A549 (cell line): ENCODE measurements around the gene TMEM144.

ENCODE experiments used
- POLR2A ChIP-seq: IDR thresholded peaks from 2 replicates; pipeline ENCODE4 v1.6.1; 2012; ENCODE audit warnings: mild to moderate bottlenecking, low read length
- ZSCAN20 ChIP-seq: fragments of 250-450 bp; sonication (Bioruptor Pico); IDR thresholded peaks from 2 replicates; pipeline ENCODE4 v1.8.0; 2022; ENCODE audit warnings: mild to moderate bottlenecking, moderate library complexity
- TF ChIP-seq, protein P1 (sequence below): fragments of >200 bp; sonication (Bioruptor Twin); formaldehyde crosslinking; IDR thresholded peaks from 3 replicates; pipeline ENCODE4 v1.5.1; 2016

DNA sequence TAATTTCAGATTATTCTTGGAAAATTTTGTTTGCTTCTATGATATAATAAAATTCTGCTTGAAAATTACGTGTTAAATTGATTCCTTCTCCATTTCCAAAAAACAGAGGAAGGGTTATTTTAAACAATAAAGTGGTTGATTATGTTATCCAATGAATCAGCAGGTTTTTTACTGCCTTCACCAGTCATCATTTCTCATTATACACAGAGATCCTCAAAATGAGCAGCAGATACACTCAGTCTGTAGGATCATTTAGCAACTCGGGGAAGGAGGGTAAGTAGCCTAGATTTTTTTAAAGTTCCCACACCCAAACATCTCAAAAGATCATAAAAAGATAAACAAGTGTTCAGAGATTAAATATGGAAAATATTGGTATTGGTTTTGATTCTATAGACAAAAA is 6.8 kb upstream of the TMEM144 start:
- TF ChIP-seq ZSCAN20 (CRISPR knock-in tag): no peak
- TF ChIP-seq, protein P1, sequence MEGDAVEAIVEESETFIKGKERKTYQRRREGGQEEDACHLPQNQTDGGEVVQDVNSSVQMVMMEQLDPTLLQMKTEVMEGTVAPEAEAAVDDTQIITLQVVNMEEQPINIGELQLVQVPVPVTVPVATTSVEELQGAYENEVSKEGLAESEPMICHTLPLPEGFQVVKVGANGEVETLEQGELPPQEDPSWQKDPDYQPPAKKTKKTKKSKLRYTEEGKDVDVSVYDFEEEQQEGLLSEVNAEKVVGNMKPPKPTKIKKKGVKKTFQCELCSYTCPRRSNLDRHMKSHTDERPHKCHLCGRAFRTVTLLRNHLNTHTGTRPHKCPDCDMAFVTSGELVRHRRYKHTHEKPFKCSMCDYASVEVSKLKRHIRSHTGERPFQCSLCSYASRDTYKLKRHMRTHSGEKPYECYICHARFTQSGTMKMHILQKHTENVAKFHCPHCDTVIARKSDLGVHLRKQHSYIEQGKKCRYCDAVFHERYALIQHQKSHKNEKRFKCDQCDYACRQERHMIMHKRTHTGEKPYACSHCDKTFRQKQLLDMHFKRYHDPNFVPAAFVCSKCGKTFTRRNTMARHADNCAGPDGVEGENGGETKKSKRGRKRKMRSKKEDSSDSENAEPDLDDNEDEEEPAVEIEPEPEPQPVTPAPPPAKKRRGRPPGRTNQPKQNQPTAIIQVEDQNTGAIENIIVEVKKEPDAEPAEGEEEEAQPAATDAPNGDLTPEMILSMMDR: no peak
- no peak for TF ChIP-seq POLR2A
